Tibial nerve (tissue), 3 donors: ENCODE results near the gene VWF.

Experiments
- POLR2A ChIP-seq, 2 donors: fragments of 450-650 bp; IDR thresholded peaks; one replicate each; pipeline ENCODE4 v1.6.1; 2017; ENCODE audit warnings: antibody characterized with exemption in 2 of 2, mild to moderate bottlenecking in 2 of 2, moderate library complexity in 2 of 2
- TF ChIP-seq, protein P1 (sequence below), 5 experiments: fragments of 200-600 bp in 3 of 5; fragments of 450-650 bp in 2 of 5; sonication (generic) in 3 of 5; IDR thresholded peaks; one replicate each; pipeline ENCODE4 v1.5.1; 2016 to 2019; ENCODE audit warnings: antibody characterized with exemption in 5 of 5, mild to moderate bottlenecking in 3 of 5, moderate library complexity in 2 of 5

DNA sequence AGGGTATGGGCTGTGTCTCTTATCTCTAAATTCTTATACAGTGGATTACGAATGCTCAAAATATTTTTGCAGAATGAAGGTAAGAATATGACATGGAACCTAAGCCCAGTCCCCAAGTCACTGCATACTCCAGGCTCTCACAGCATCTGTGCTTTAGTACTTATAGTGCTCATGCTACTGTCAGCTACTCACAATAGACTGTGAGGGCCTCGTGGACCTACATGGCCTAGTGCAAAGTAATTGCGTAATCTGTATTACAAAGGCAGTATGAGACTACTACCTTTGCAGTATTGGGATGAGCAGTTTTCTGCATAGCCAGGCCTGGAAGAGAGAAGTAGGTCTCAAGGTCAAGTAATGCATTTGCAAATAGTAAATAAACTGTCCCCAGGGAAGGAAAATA is 27.9 kb downstream of the VWF start:
- TF ChIP-seq, protein P1, sequence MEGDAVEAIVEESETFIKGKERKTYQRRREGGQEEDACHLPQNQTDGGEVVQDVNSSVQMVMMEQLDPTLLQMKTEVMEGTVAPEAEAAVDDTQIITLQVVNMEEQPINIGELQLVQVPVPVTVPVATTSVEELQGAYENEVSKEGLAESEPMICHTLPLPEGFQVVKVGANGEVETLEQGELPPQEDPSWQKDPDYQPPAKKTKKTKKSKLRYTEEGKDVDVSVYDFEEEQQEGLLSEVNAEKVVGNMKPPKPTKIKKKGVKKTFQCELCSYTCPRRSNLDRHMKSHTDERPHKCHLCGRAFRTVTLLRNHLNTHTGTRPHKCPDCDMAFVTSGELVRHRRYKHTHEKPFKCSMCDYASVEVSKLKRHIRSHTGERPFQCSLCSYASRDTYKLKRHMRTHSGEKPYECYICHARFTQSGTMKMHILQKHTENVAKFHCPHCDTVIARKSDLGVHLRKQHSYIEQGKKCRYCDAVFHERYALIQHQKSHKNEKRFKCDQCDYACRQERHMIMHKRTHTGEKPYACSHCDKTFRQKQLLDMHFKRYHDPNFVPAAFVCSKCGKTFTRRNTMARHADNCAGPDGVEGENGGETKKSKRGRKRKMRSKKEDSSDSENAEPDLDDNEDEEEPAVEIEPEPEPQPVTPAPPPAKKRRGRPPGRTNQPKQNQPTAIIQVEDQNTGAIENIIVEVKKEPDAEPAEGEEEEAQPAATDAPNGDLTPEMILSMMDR (IDR thresholded peaks at IDR 0.05): no peak
- no peak for TF ChIP-seq POLR2A (IDR thresholded peaks at IDR 0.05)
